NT2/D1 (cell line): ENCODE measurements around the gene ZFHX3.

Source experiments
- DNase-seq: peaks from one replicate; pipeline ENCODE4 v3.0.0-alpha.2; 2011; ENCODE audit warnings: low read depth, low spot score
- H3K27me3 ChIP-seq: 2 replicates; pipeline ENCODE4 v1.6.0; 2011; ENCODE audit warnings: mild to moderate bottlenecking; ENCODE audit not compliant: insufficient read length, insufficient read depth
- H3K36me3 ChIP-seq: 2 replicates; pipeline ENCODE4 v1.6.1; 2011; ENCODE audit warnings: mild to moderate bottlenecking, low read length, mixed read lengths; ENCODE audit not compliant: insufficient read depth, insufficient read length
- H3K4me1 ChIP-seq: 2 replicates; pipeline ENCODE4 v1.5.1; 2011; ENCODE audit not compliant: insufficient read depth, insufficient read length
- H3K4me3 ChIP-seq: 2 replicates; pipeline ENCODE4 v1.5.1; 2011; ENCODE audit warnings: low read depth; ENCODE audit not compliant: insufficient read length
- H3K9ac ChIP-seq: 2 replicates; pipeline ENCODE4 v1.6.0; 2011; ENCODE audit warnings: low read depth; ENCODE audit not compliant: insufficient read length
- H3K9me3 ChIP-seq: 2 replicates; pipeline ENCODE4 v1.5.1; 2011; ENCODE audit warnings: mild to moderate bottlenecking, low read length; ENCODE audit not compliant: insufficient read depth
- SUZ12 ChIP-seq: IDR thresholded peaks from 2 replicates; pipeline ENCODE4 v1.6.1; 2011; ENCODE audit not compliant: insufficient read length, insufficient read depth; ENCODE audit errors: extremely low read depth
- YY1 ChIP-seq: IDR thresholded peaks from 2 replicates; pipeline ENCODE4 v1.6.1; 2011; ENCODE audit not compliant: insufficient read length, insufficient read depth
- ZNF274 ChIP-seq: IDR thresholded peaks from 2 replicates; pipeline ENCODE4 v1.6.1; 2011; ENCODE audit warnings: mild to moderate bottlenecking, low read depth, low read length

ZFHX3 gene

DNA sequence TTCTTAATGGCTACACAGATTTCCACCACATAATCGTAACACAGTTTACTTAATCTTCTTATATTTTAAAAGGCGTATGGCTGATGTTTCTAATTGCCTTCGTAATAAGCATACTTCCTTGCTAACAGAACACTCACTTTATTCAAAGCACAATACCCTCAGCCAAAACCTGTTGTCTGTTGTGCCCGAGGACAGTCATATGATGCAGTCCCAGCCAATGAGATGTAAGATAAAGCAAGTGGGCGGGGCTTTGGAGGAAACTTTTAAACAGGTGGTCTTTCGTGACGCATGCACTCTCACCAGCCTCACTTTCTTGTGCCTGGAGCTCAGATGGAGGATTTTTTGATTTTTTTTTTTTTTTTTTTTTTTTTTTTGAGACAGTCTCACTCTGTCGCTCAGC, 174.1 kb downstream of the ZFHX3 start:
- Histone ChIP-seq H3K4me3 (no peak overlapping the region), H3K36me3 (no peaks in the 10 kb centered on the region), H3K27me3 (no peaks in the 10 kb centered on the region), H3K9ac (no peak overlapping the region), H3K9me3 (peaks cover 9% of the 10 kb centered on the region), H3K4me1 (peaks cover 8% of the 10 kb centered on the region)
- TF ChIP-seq YY1 (no peak), ZNF274 (no peak), SUZ12 (no peak)
- no peak for DNase-seq

- H3K4me1 ChIP-seq = peaks cover under 1% of the 10 kb centered on the region
- H3K4me3 ChIP-seq = no peak overlapping the region
- no peaks in the 10 kb centered on the region for H3K36me3 ChIP-seq
- DNase-seq = no peak
- no peak overlapping the region for H3K9ac ChIP-seq
- peaks cover 9% of the 10 kb centered on the region for H3K9me3 ChIP-seq
- TF ChIP-seq ZNF274 = no peak
- no peak for TF ChIP-seq SUZ12
- TF ChIP-seq YY1 = no peak
- H3K27me3 ChIP-seq = no peaks in the 10 kb centered on the region
These were observed 174.9 kb downstream of the ZFHX3 start for GRCh38 chr16:72873044-72873443.

GRCh38 chr16:72865835-72866234, 182.1 kb downstream of the ZFHX3 start:
- no peaks in the 10 kb centered on the region for H3K9me3 ChIP-seq
- no peaks in the 10 kb centered on the region for H3K27me3 ChIP-seq
- DNase-seq = no peak
- H3K4me3 ChIP-seq = no peak overlapping the region
- TF ChIP-seq YY1 (no peak), SUZ12 (no peak), ZNF274 (no peak)
- H3K9ac ChIP-seq = no peak overlapping the region
- H3K36me3 ChIP-seq = peaks cover 2% of the 10 kb centered on the region
- no peaks in the 10 kb centered on the region for H3K4me1 ChIP-seq

DNA sequence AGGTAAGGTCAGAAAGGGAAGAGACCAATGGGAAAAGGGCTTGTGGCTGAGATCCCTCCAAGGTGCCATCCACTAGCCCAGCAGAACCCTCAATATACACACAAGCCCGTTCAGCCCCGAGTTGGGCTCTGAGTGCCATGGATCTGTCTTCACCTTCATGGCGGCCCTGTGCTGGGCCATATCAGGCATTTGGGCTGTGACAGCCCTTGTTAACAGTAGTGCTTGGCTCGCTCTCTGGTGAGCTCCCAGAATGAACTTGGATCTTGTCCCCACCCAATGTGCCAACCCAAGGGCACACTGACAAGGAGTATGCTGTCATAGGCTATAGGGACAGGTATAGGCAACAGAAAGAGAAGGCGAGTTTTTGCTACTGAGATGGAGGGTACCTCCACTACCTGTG, 182.7 kb downstream of the ZFHX3 start:
- Histone ChIP-seq H3K27me3 (no peaks in the 10 kb centered on the region), H3K9ac (no peak overlapping the region), H3K4me3 (no peak overlapping the region), H3K36me3 (peaks cover 2% of the 10 kb centered on the region), H3K9me3 (no peaks in the 10 kb centered on the region), H3K4me1 (no peaks in the 10 kb centered on the region)
- no peak for DNase-seq
- TF ChIP-seq SUZ12 = no peak
- TF ChIP-seq YY1 = no peak
- TF ChIP-seq ZNF274 = no peak

GRCh38 chr16:72864130-72864833, 183.6 kb downstream of the ZFHX3 start:
- Histone ChIP-seq H3K36me3 (peaks cover 2% of the 10 kb centered on the region), H3K4me1 (no peaks in the 10 kb centered on the region), H3K9me3 (no peaks in the 10 kb centered on the region), H3K9ac (no peak overlapping the region), H3K4me3 (no peak overlapping the region), H3K27me3 (no peaks in the 10 kb centered on the region)
- DNase-seq = no peak
- TF ChIP-seq YY1 = no peak
- no peak for TF ChIP-seq SUZ12
- no peak for TF ChIP-seq ZNF274

DNA sequence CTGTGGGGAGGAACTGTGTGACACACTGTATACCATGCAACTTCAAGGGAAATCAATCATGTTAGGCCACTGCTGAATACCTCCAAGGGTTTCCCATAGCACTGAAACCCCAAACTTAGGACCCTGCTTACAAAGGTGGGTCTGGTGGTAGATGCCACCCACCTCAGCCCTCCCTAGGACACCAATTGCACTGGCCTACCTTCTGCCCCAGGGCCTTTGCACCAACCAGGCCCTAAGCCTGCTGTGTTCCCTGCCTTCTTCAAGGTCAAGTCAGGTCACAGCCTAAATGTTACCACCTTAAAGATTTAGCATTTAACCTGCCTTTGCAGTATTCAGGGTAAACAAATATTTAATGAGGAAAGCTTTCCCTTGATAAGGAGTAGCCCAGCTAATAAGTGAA, 185.8 kb downstream of the ZFHX3 start:
- DNase-seq = no peak
- H3K27me3 ChIP-seq = no peaks in the 10 kb centered on the region
- H3K36me3 ChIP-seq = peaks cover 2% of the 10 kb centered on the region
- no peaks in the 10 kb centered on the region for H3K9me3 ChIP-seq
- no peaks in the 10 kb centered on the region for H3K4me1 ChIP-seq
- TF ChIP-seq ZNF274 (no peak), YY1 (no peak), SUZ12 (no peak)
- H3K9ac ChIP-seq = no peak overlapping the region
- no peak overlapping the region for H3K4me3 ChIP-seq

GRCh38 chr16:72860726-72861562, 187.0 kb downstream of the ZFHX3 start:
- DNase-seq = no peak

More at GRCh38 chr16:72860726-72861562, 187.0 kb downstream of the ZFHX3 start:
- Histone ChIP-seq H3K9me3 (no peaks in the 10 kb centered on the region), H3K9ac (no peak overlapping the region), H3K36me3 (peaks cover 2% of the 10 kb centered on the region), H3K4me3 (no peak overlapping the region), H3K4me1 (no peaks in the 10 kb centered on the region), H3K27me3 (no peaks in the 10 kb centered on the region)
- TF ChIP-seq SUZ12 (no peak), ZNF274 (no peak), YY1 (no peak)
